ENCODE results near the gene GNA12. TPM values are rescaled to one million over a fixed set of nuclear protein-coding genes. Genes with fewer than 3 reads are reported as not detected.
"Not testable (repeated sequence)": the region's sequence is repeated elsewhere in the genome, so short reads cannot be mapped to it uniquely, and the experiment has no call there.

GNA12 gene
- total and polyA plus RNA-seq, 8 donors, result 2.0 to 54.6 (median 22.0) TPM

GRCh38 chr7:2701424-2701823 lies 142.7 kb downstream of the GNA12 start:
- intact Hi-C loops (cut with DNase I; ENCODE audit: low total_unique reads), result no loop called here
- H3K27ac ChIP-seq, result no peak overlapping the region
- no peak for DNase-seq
- H3K36me3 ChIP-seq, result no peaks in the 10 kb centered on the region
- TF ChIP-seq POLR2A (IDR thresholded peaks at IDR 0.05) (no peak), POLR2AphosphoS5 (IDR thresholded peaks at IDR 0.05) (no peak), EP300 (IDR thresholded peaks at IDR 0.05) (no peak), CTCF (IDR thresholded peaks at IDR 0.05) (no peak)
- H3K4me3 ChIP-seq, result no peak overlapping the region
- no peaks in the 10 kb centered on the region for H3K9me3 ChIP-seq
- 82 to 88% (median 86%) methylated on average over 17 of the region's 17 CpGs for WGBS, 5 donors
- peaks cover 0 to 21% (median 0%) of the 10 kb centered on the region in 3 donors for H3K27me3 ChIP-seq
- H3K4me1 ChIP-seq, result peaks cover 0 to 4% (median 0%) of the 10 kb centered on the region in 4 donors

GRCh38 chr7:2700141-2700850 lies 143.8 kb downstream of the GNA12 start:
- Histone ChIP-seq H3K36me3 (no peaks in the 10 kb centered on the region), H3K4me1 (peaks cover 0 to 4% (median 0%) of the 10 kb centered on the region in 4 donors), H3K9me3 (no peaks in the 10 kb centered on the region), H3K27me3 (peaks cover 0 to 21% (median 0%) of the 10 kb centered on the region in 3 donors), H3K4me3 (no peak overlapping the region), H3K27ac (no peak overlapping the region)
- DNase-seq, result no peak
- no peak for TF ChIP-seq CTCF (IDR thresholded peaks at IDR 0.05)
- TF ChIP-seq POLR2A (IDR thresholded peaks at IDR 0.05), result no peak
- TF ChIP-seq POLR2AphosphoS5 (IDR thresholded peaks at IDR 0.05), result no peak
- no peak for TF ChIP-seq EP300 (IDR thresholded peaks at IDR 0.05)
- 89 to 93% (median 90%) methylated on average over 19 to 40 of the region's 40 CpGs for WGBS, 5 donors
- intact Hi-C loops (cut with DNase I; ENCODE audit: low total_unique reads), result no loop called here

- H3K27ac ChIP-seq, result no peak overlapping the region
- intact Hi-C loops (cut with DNase I; ENCODE audit: low total_unique reads), result no loop called here
- no peak overlapping the region for H3K4me3 ChIP-seq
- no peak for TF ChIP-seq CTCF (IDR thresholded peaks at IDR 0.05)
- no peak for TF ChIP-seq POLR2AphosphoS5 (IDR thresholded peaks at IDR 0.05)
- TF ChIP-seq EP300 (IDR thresholded peaks at IDR 0.05), result no peak
- no peak for TF ChIP-seq POLR2A (IDR thresholded peaks at IDR 0.05)
- peaks cover 0 to 21% (median 0%) of the 10 kb centered on the region in 3 donors for H3K27me3 ChIP-seq
- WGBS, 5 donors, result 66 to 80% (median 71%) methylated on average over 15 of the region's 15 CpGs
- H3K36me3 ChIP-seq, result no peaks in the 10 kb centered on the region
- no peak for DNase-seq
- peaks cover 0 to 4% (median 0%) of the 10 kb centered on the region in 4 donors for H3K4me1 ChIP-seq
- H3K9me3 ChIP-seq, result no peaks in the 10 kb centered on the region
Observed at GRCh38 chr7:2699289-2699620, 144.9 kb downstream of the GNA12 start.

GRCh38 chr7:2698581-2699288 lies 145.4 kb downstream of the GNA12 start:
- peaks cover 0 to 21% (median 0%) of the 10 kb centered on the region in 3 donors for H3K27me3 ChIP-seq
- H3K27ac ChIP-seq, result no peak overlapping the region
- DNase-seq, result no peak
- intact Hi-C loops (cut with DNase I; ENCODE audit: low total_unique reads), result no loop called here
- H3K36me3 ChIP-seq, result no peaks in the 10 kb centered on the region
- 60 to 69% (median 65%) methylated on average over 18 of the region's 18 CpGs for WGBS, 5 donors
- H3K4me1 ChIP-seq, result peaks cover 0 to 4% (median 0%) of the 10 kb centered on the region in 4 donors
- no peak for TF ChIP-seq EP300 (IDR thresholded peaks at IDR 0.05)
- TF ChIP-seq POLR2AphosphoS5 (IDR thresholded peaks at IDR 0.05), result no peak
- TF ChIP-seq POLR2A (IDR thresholded peaks at IDR 0.05), result no peak
- no peaks in the 10 kb centered on the region for H3K9me3 ChIP-seq
- H3K4me3 ChIP-seq, result no peak overlapping the region

GRCh38 chr7:2694122-2694436 lies 150.0 kb downstream of the GNA12 start:
- intact Hi-C loops (cut with DNase I; ENCODE audit: low total_unique reads), result not testable (repeated sequence)

GRCh38 chr7:2693420-2694121 lies 150.5 kb downstream of the GNA12 start:
- H3K36me3 ChIP-seq; H3K27ac ChIP-seq; H3K4me3 ChIP-seq; H3K9me3 ChIP-seq; DNase-seq; H3K4me1 ChIP-seq; intact Hi-C loops (cut with DNase I; ENCODE audit: low total_unique reads): not testable (repeated sequence)
- peaks cover 7 to 21% (median 13%) of the 10 kb centered on the region in 3 donors for H3K27me3 ChIP-seq
- 81 to 85% (median 84%) methylated on average over 19 of the region's 19 CpGs for WGBS, 5 donors

More at GRCh38 chr7:2694122-2694436, 150.0 kb downstream of the GNA12 start:
- H3K36me3 ChIP-seq, DNase-seq, H3K27ac ChIP-seq, H3K4me1 ChIP-seq, H3K4me3 ChIP-seq, H3K9me3 ChIP-seq: not testable (repeated sequence)
- 66 to 93% (median 82%) methylated on average over 5 to 8 of the region's 8 CpGs for WGBS, 5 donors
- H3K27me3 ChIP-seq, result peaks cover 2 to 18% (median 8%) of the 10 kb centered on the region in 3 donors

Measured in stomach (tissue), 9 donors.